Lower lobe of right lung (tissue), 2 donors: ENCODE data around the gene GNPDA2. TPM values are rescaled to one million over a fixed set of nuclear protein-coding genes. Genes with fewer than 3 reads are reported as not detected.

Experiments used
- ATAC-seq, 2 donors: fragments of 200-7000 bp; cut with Tn5 transposase; one replicate each; pipeline ENCODE4 v1.9.1; 2020 to 2022; ENCODE audit warnings: mild to moderate bottlenecking in 2 of 2, moderate library complexity in 2 of 2
- DNase-seq: peaks from one replicate; pipeline ENCODE4 v3.0.0-alpha.2; 2020
- H3K27ac ChIP-seq: fragments of 200-600 bp; one replicate; pipeline ENCODE4 v1.8.0; 2022
- H3K27me3 ChIP-seq: fragments of 200-600 bp; one replicate; pipeline ENCODE4 v1.8.0; 2022; ENCODE audit warnings: low read depth
- H3K36me3 ChIP-seq: fragments of 200-600 bp; one replicate; pipeline ENCODE4 v1.8.0; 2022; ENCODE audit warnings: mild to moderate bottlenecking
- H3K4me1 ChIP-seq: fragments of 200-600 bp; one replicate; pipeline ENCODE4 v1.8.0; 2022
- H3K4me3 ChIP-seq: fragments of 200-600 bp; one replicate; pipeline ENCODE4 v1.8.0; 2022; ENCODE audit warnings: mild to moderate bottlenecking
- H3K9me3 ChIP-seq: fragments of 200-600 bp; one replicate; pipeline ENCODE4 v1.8.0; 2022
- CTCF ChIP-seq: fragments of 200-600 bp; IDR thresholded peaks from one replicate; pipeline ENCODE4 v1.8.0; 2022; ENCODE audit warnings: antibody characterized with exemption, mild to moderate bottlenecking
- intact Hi-C: fragments of 100-400 bp; cut with DNase I; formaldehyde crosslinking; loops from one replicate; pipeline ENCODE4 v1.11.0; 2022
- total RNA-seq: library from RNA; stranded (reverse); fragmentation: NEBNext Ultra II Directional; extraction: Animal tissue kit (Norgen Biotek cat#: 25700); gene quantifications from one replicate; pipeline ENCODE4 v1.2.1, GENCODE V29; 2021
- donor health status: DM: no; HTN: yes; CAD: no; lungs with severe emphysema.

GNPDA2 gene
- total RNA-seq, 1 donor from 2014 or later: 12.7 TPM

- Histone ChIP-seq H3K27ac (no peak overlapping the region), H3K36me3 (no peaks in the 10 kb centered on the region), H3K4me3 (no peak overlapping the region), H3K27me3 (no peaks in the 10 kb centered on the region), H3K4me1 (no peaks in the 10 kb centered on the region), H3K9me3 (no peaks in the 10 kb centered on the region)
- intact Hi-C loops: no loop called here
- TF ChIP-seq CTCF: no peak
- no peak for ATAC-seq
- no peak for DNase-seq
Measured at GRCh38 chr4:44761306-44761705, 35.0 kb upstream of the GNPDA2 start.

GRCh38 chr4:44760142-44760898, 34.0 kb upstream of the GNPDA2 start:
- Histone ChIP-seq H3K4me1 (no peaks in the 10 kb centered on the region), H3K27ac (no peak overlapping the region), H3K36me3 (no peaks in the 10 kb centered on the region), H3K27me3 (no peaks in the 10 kb centered on the region), H3K9me3 (no peaks in the 10 kb centered on the region), H3K4me3 (no peak overlapping the region)
- peak in 1 of 2 donors; percentile 35 for ATAC-seq
- intact Hi-C loops: no loop called here
- TF ChIP-seq CTCF: peak; percentile 52
- no peak for DNase-seq

GRCh38 chr4:44756559-44756958, 30.2 kb upstream of the GNPDA2 start:
- TF ChIP-seq CTCF: no peak
- Histone ChIP-seq H3K27me3 (no peaks in the 10 kb centered on the region), H3K4me1 (no peaks in the 10 kb centered on the region), H3K4me3 (no peak overlapping the region), H3K27ac (no peak overlapping the region), H3K36me3 (no peaks in the 10 kb centered on the region), H3K9me3 (no peaks in the 10 kb centered on the region)
- ATAC-seq: no peak
- intact Hi-C loops: no loop called here
- no peak for DNase-seq

GRCh38 chr4:44740201-44740600, 13.8 kb upstream of the GNPDA2 start:
- Histone ChIP-seq H3K27ac (no peak overlapping the region), H3K36me3 (no peaks in the 10 kb centered on the region), H3K27me3 (no peaks in the 10 kb centered on the region), H3K4me1 (no peaks in the 10 kb centered on the region), H3K4me3 (no peak overlapping the region), H3K9me3 (no peaks in the 10 kb centered on the region)
- DNase-seq (no peak), ATAC-seq (no peak)
- intact Hi-C loops: no loop called here
- no peak for TF ChIP-seq CTCF

GRCh38 chr4:44738615-44739014, 12.3 kb upstream of the GNPDA2 start:
- no peak for ATAC-seq
- no peak overlapping the region for H3K27ac ChIP-seq
- no peak for DNase-seq
- intact Hi-C loops: no loop called here
- no peaks in the 10 kb centered on the region for H3K27me3 ChIP-seq
- H3K4me3 ChIP-seq: no peak overlapping the region
- no peaks in the 10 kb centered on the region for H3K36me3 ChIP-seq
- no peak for TF ChIP-seq CTCF
- no peaks in the 10 kb centered on the region for H3K9me3 ChIP-seq
- no peaks in the 10 kb centered on the region for H3K4me1 ChIP-seq
